ENCODE measurements around the gene AP2B1. TPM values are rescaled to one million over a fixed set of nuclear protein-coding genes. Genes with fewer than 3 reads are reported as not detected.

Gene AP2B1
- total RNA-seq, 1 experiment from 2014 or later = 217 TPM

DNA sequence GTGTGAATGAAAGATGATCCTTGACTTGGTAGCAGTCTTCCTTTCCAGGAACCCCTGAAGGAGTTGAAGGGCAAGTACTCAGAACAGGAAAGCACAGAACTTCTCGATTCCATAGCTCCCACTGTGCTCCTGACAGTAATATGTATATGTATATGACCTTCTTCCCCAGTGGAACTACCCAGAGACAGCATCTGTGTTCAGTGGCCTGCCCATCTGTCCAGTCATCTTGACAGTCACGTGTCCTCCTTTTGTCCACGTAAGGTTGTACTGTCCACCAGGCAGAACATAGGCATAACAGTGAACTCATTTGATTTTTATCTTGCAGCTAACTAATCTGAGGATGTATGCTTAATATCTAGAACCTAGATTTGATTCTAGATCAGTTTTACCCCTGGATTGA is 106.5 kb downstream of the AP2B1 start:
- H3T11ph ChIP-seq (ENCODE audit: low read length) = no peak overlapping the region
- Mint-ChIP-seq H3K4me1 (peaks cover 15 to 18% of the 10 kb centered on the region in 2 experiments), H3K27me3 (ENCODE audit: low read depth) (no peaks in the 10 kb centered on the region), H3K4me3 (no peak overlapping the region), H3K9me3 (no peaks in the 10 kb centered on the region), H3K27ac (no peak overlapping the region; a peak in 1 of 7 replicates), H3K36me3 (ENCODE audit: insufficient read depth in 1 of 3, low read depth in 3 of 3) (peaks cover 6 to 33% (median 8%) of the 10 kb centered on the region in 3 experiments; a peak in 6 of 7 replicates)
- no peak overlapping the region for H2AK5ac ChIP-seq (ENCODE audit: insufficient read length, low read length)
- DNase-seq = no peak
- no peak overlapping the region for H3K4me2 ChIP-seq (ENCODE audit: insufficient read depth, insufficient read length, low read length)
- no peak overlapping the region for H2BK20ac ChIP-seq (ENCODE audit: low read depth, low read length, poor library complexity, severe bottlenecking)
- no peaks in the 10 kb centered on the region for H3K79me1 ChIP-seq (ENCODE audit: insufficient read depth, low read depth, low read length, poor library complexity, severe bottlenecking)
- H2AFZ ChIP-seq (ENCODE audit: low read length) = no peak overlapping the region
- H3K9me3 ChIP-seq (ENCODE audit: control insufficient read depth, low read depth, low read length) = no peaks in the 10 kb centered on the region
- H4K5ac ChIP-seq (ENCODE audit: insufficient read length, low read depth, low read length) = no peak overlapping the region
- TF ChIP-seq, protein P1, sequence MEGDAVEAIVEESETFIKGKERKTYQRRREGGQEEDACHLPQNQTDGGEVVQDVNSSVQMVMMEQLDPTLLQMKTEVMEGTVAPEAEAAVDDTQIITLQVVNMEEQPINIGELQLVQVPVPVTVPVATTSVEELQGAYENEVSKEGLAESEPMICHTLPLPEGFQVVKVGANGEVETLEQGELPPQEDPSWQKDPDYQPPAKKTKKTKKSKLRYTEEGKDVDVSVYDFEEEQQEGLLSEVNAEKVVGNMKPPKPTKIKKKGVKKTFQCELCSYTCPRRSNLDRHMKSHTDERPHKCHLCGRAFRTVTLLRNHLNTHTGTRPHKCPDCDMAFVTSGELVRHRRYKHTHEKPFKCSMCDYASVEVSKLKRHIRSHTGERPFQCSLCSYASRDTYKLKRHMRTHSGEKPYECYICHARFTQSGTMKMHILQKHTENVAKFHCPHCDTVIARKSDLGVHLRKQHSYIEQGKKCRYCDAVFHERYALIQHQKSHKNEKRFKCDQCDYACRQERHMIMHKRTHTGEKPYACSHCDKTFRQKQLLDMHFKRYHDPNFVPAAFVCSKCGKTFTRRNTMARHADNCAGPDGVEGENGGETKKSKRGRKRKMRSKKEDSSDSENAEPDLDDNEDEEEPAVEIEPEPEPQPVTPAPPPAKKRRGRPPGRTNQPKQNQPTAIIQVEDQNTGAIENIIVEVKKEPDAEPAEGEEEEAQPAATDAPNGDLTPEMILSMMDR (conservative IDR thresholded peaks at IDR 0.05) = no peak
- no peaks in the 10 kb centered on the region for H3K23me2 ChIP-seq (ENCODE audit: insufficient read length, low read depth, low read length, poor library complexity, severe bottlenecking)
- no peak overlapping the region for H4K91ac ChIP-seq (ENCODE audit: insufficient read length, low read depth, low read length)
- H3K27ac ChIP-seq (ENCODE audit: insufficient read length, low read depth, low read length) = no peak overlapping the region
- peaks cover 2% of the 10 kb centered on the region; the same call in 1 of the 2 replicates for H3K4me1 ChIP-seq (ENCODE audit: insufficient read depth, low read length)
- H2BK5ac ChIP-seq (ENCODE audit: insufficient read length, low read length) = no peak overlapping the region
- no CpG with 5 or more reads among the region's 3 CpGs for WGBS (ENCODE audit: extremely low coverage, insufficient read length, low lambda C conversion rate)
- no peak overlapping the region for H3K4ac ChIP-seq (ENCODE audit: low read depth, low read length)
- no peak overlapping the region for H2BK12ac ChIP-seq (ENCODE audit: insufficient read length, low read depth, low read length)
- no peaks in the 10 kb centered on the region for H4K20me1 ChIP-seq (ENCODE audit: control insufficient read depth, insufficient read depth, insufficient read length)
- H3K27me3 ChIP-seq (ENCODE audit: insufficient read depth, low read length) = no peaks in the 10 kb centered on the region
- no peak overlapping the region for H3K18ac ChIP-seq (ENCODE audit: insufficient read length, low read depth, low read length)
- no peak overlapping the region for H2BK120ac ChIP-seq (ENCODE audit: low read depth, low read length, poor library complexity, severe bottlenecking)
- no peak overlapping the region for H3K9ac ChIP-seq (ENCODE audit: extremely low read depth, insufficient read length, low read length)
- no peak overlapping the region for H3K14ac ChIP-seq (ENCODE audit: insufficient read depth, low read length)
- H3K79me2 ChIP-seq (ENCODE audit: insufficient read depth, low read length) = no peaks in the 10 kb centered on the region
- H3K56ac ChIP-seq (ENCODE audit: insufficient read length, low read depth, low read length) = no peak overlapping the region
- no peak overlapping the region for H4K8ac ChIP-seq (replicated peaks; ENCODE audit: insufficient read length, low read depth, low read length)
- H2BK15ac ChIP-seq (ENCODE audit: low read depth, low read length) = no peak overlapping the region
- no peak overlapping the region for H3K23ac ChIP-seq (ENCODE audit: insufficient read length, low read depth, low read length)

Data from H9 (cell line).